Omental fat pad (tissue), 4 donors: ENCODE measurements around the gene CASP4. TPM values are rescaled to one million over a fixed set of nuclear protein-coding genes. Genes with fewer than 3 reads are reported as not detected.

Source experiments
- ATAC-seq: fragments of 150-250 bp; one replicate; pipeline ENCODE4 v1.9.1; 2016; ENCODE audit warnings: mild to moderate bottlenecking, moderate library complexity; ENCODE audit not compliant: low FRiP score
- DNase-seq: peaks from one replicate; pipeline ENCODE4 v3.0.0-alpha.2; 2019; ENCODE audit warnings: low spot score
- total RNA-seq, 4 donors: library from RNA; depleted of rRNA; stranded (reverse); fragments of >200 nt; gene quantifications; one replicate each; pipeline ENCODE4 v1.1.0, GENCODE V29; 2016
- TF ChIP-seq, protein P1 (sequence below), 3 donors: fragments of 450-650 bp; IDR thresholded peaks; one replicate each; pipeline ENCODE4 v1.5.1; 2016 to 2017; ENCODE audit warnings: antibody characterized with exemption in 3 of 3, mild to moderate bottlenecking in 3 of 3, moderate library complexity in 2 of 3

CASP4 gene
- 100 to 1,000 TPM; 122 to 297 (median 226) TPM for total RNA-seq

DNA sequence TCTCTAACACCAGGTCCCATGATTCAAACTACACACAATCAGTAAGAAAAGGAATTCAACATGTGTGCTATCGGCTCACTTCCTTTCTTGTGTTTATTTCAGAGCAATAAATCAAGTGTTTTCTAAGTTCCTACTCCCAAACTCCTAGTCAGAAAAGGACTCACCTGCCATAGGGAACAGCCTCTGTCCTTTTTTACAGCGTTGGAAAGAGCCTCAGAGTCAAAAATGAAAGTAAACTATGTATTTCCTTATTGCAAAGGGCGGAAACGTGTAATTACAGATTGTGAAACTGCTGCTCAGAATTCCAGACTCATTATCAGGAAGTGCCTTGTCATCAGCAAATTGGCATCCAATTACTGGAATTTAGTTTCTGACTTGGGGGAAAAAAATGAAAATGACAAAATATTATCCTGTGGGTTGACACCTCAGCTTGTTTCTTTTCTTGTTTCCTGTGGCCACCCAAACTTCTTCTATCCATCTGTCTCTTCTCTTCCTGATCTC lies at the start of gene CASP4:
Gene CASP4, minus strand, starts transcription at position 220 of the 501 bp plus-strand sequence. Its CDS starts 49 bp downstream, at position 171.
- ATAC-seq (peak; percentile 90), DNase-seq (no peak)
- TF ChIP-seq, protein P1, sequence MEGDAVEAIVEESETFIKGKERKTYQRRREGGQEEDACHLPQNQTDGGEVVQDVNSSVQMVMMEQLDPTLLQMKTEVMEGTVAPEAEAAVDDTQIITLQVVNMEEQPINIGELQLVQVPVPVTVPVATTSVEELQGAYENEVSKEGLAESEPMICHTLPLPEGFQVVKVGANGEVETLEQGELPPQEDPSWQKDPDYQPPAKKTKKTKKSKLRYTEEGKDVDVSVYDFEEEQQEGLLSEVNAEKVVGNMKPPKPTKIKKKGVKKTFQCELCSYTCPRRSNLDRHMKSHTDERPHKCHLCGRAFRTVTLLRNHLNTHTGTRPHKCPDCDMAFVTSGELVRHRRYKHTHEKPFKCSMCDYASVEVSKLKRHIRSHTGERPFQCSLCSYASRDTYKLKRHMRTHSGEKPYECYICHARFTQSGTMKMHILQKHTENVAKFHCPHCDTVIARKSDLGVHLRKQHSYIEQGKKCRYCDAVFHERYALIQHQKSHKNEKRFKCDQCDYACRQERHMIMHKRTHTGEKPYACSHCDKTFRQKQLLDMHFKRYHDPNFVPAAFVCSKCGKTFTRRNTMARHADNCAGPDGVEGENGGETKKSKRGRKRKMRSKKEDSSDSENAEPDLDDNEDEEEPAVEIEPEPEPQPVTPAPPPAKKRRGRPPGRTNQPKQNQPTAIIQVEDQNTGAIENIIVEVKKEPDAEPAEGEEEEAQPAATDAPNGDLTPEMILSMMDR (IDR thresholded peaks at IDR 0.05), result no peak

DNA sequence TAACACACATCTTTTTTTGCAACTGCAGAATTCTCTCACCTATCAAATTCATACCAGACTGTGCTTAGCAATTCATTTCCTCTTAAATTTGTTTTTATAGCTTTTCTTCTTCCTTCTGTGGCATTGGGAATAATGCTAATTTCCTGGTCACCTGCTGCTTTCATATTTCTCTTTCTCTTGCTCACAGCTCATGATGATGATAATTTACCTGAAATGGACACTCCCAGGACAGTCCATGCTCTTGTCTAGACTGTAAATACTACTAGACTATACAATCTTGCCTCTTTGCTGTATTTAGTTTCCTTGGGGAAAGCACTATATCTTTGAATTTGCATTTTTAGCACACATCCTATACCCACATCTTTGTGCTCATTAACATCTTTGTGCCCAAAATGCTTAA lies 39.1 kb upstream of the CASP4 start:
- DNase-seq (no peak), ATAC-seq (no peak)
- TF ChIP-seq, protein P1 (IDR thresholded peaks at IDR 0.05), result no peak

DNA sequence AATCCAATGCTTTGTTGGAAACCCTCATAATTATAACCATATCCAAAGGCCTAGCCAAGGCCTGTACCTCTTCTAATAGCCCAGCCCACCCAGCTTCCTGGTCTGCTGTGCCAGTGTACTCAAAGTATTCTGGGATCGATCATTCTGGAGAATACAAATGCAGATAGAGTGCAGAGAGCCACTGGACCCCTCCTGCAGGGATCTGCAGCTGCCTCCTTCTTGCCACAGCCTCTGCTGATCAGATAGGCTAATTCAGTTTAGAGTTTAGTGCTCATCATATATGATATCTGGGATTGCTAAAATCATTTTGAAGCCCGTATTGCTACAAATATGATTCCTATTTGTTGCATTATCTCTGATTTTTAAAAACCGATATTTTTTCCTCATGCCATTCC lies 37.1 kb upstream of the CASP4 start:
- ATAC-seq, result no peak
- TF ChIP-seq, protein P1 (IDR thresholded peaks at IDR 0.05), result no peak
- DNase-seq, result no peak

DNA sequence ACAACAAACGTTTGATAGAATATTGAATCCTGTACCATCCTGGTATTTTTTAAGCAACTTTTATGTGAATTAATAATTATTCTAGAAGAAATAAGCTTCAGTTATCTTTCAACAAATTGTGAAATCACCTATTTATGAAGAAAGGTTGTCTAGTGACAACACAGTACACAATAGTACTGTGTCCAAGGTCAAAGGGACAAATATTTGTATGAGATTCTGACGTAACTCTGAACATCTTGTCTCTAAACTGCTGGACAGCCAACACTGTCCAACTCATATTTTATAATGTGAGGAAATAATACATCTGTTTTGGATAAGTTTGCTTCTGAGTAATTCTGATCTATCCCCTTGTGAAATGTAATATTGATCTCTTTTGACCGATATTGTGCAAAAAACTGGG lies 35.6 kb upstream of the CASP4 start:
- TF ChIP-seq, protein P1 (IDR thresholded peaks at IDR 0.05), result no peak
- no peak for DNase-seq
- no peak for ATAC-seq

DNA sequence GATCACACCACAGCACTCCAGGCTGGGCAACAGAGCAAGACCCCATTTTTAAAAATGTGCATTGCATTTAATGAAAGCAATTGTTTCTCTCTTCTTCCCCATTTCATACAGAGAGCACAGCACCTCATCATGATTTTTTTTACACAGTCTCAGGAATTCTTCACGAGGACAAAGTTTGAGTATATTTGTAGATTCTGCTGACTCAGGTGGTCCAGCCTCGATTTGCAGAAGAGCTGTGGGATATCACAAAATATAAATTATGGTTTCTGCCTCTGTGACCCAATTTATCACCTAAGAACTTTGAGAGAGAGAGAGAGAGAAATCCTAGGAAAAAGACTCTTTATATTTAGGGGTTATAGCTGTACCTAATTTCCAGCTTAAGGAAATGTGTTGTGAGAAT lies 34.8 kb upstream of the CASP4 start:
- ATAC-seq, result no peak
- TF ChIP-seq, protein P1 (IDR thresholded peaks at IDR 0.05), result no peak

DNA sequence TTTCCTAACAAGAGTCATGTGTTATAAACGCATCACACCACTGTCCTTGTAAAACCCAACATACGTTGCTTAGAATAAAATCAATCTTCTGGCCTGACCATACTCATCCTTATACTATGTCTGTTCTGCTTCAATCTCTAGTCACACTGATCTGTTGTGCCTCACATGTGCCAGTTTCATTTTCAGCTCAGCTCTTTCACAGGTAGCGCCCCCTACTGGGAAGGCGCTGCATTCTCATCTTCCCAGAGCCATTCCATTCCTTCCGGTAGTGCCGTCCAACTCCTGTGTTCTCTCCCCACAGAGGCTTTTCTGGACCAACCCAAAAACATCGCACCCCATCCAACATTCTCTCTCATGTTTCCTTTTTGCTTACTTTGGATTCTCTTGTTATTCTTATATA lies 32.4 kb upstream of the CASP4 start:
- DNase-seq, result no peak
- ATAC-seq, result no peak

More for the DNA sequence above, 34.8 kb upstream of the CASP4 start:
- DNase-seq, result no peak

DNA sequence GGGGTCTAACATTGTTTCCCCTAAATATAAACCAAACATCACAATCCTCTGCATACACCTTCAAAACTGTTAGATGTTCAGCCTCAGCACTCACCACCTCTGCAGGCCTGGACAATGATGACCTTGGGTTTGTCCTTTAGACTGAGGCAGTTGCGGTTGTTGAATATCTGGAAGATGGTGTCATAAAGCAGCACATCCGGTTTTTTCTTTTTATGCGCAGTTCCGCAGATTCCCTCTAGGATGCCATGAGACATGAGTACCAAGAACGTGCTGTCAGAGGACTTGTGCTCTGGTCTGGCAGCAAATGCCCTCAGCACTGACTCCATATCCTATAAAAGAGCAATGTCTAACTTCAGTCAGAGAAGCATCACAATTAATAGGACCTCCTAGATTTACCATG lies 31.8 kb upstream of the CASP4 start:
- ATAC-seq, result no peak
- TF ChIP-seq, protein P1 (IDR thresholded peaks at IDR 0.05), result no peak
- no peak for DNase-seq

More for the DNA sequence above, 32.4 kb upstream of the CASP4 start:
- TF ChIP-seq, protein P1 (IDR thresholded peaks at IDR 0.05), result no peak
